ENCODE measurements around the gene ARID3B. TPM values are rescaled to one million over a fixed set of nuclear protein-coding genes. Genes with fewer than 3 reads are reported as not detected.

Gene ARID3B
- total RNA-seq, 1 donor from 2014 or later: 154 TPM

GRCh38 chr15:74565381-74566085, 24.5 kb downstream of the ARID3B start:
- Mint-ChIP-seq H3K27me3 (ENCODE audit: unreplicated experiment) (no peaks in the 10 kb centered on the region), H3K4me3 (ENCODE audit: unreplicated experiment) (peak overlapping the region; percentile 59), H3K36me3 (ENCODE audit: unreplicated experiment) (no peaks in the 10 kb centered on the region), H3K9me3 (ENCODE audit: unreplicated experiment) (peaks cover 2% of the 10 kb centered on the region), H3K27ac (ENCODE audit: unreplicated experiment) (peak overlapping the region; percentile 9), H3K4me1 (ENCODE audit: low read depth, unreplicated experiment) (peaks cover 47% of the 10 kb centered on the region)
- no peak for DNase-seq
- no peak for TF ChIP-seq CTCF (IDR thresholded peaks at IDR 0.05; ENCODE audit: partially characterized antibody, unreplicated experiment)

- peaks cover 57% of the 10 kb centered on the region for H3K4me1 Mint-ChIP-seq (ENCODE audit: low read depth, unreplicated experiment)
- no peaks in the 10 kb centered on the region for H3K36me3 Mint-ChIP-seq (ENCODE audit: unreplicated experiment)
Observed at GRCh38 chr15:74568594-74568993, 27.6 kb downstream of the ARID3B start.

GRCh38 chr15:74569731-74570070, 28.7 kb downstream of the ARID3B start:
- TF ChIP-seq CTCF (IDR thresholded peaks at IDR 0.05; ENCODE audit: partially characterized antibody, unreplicated experiment): no peak
- Mint-ChIP-seq H3K4me3 (ENCODE audit: unreplicated experiment) (no peak overlapping the region), H3K27ac (ENCODE audit: unreplicated experiment) (peak overlapping the region; percentile 52)

More at GRCh38 chr15:74568594-74568993, 27.6 kb downstream of the ARID3B start:
- Mint-ChIP-seq H3K27me3 (ENCODE audit: unreplicated experiment) (no peaks in the 10 kb centered on the region), H3K4me3 (ENCODE audit: unreplicated experiment) (peak overlapping the region; percentile 10), H3K27ac (ENCODE audit: unreplicated experiment) (peak overlapping the region; percentile 84), H3K9me3 (ENCODE audit: unreplicated experiment) (peaks cover 7% of the 10 kb centered on the region)
- no peak for TF ChIP-seq CTCF (IDR thresholded peaks at IDR 0.05; ENCODE audit: partially characterized antibody, unreplicated experiment)
- DNase-seq: no peak

GRCh38 chr15:74571191-74571590, 30.2 kb downstream of the ARID3B start:
- Mint-ChIP-seq H3K27me3 (ENCODE audit: unreplicated experiment) (peaks cover 5% of the 10 kb centered on the region), H3K36me3 (ENCODE audit: unreplicated experiment) (peaks cover 9% of the 10 kb centered on the region), H3K27ac (ENCODE audit: unreplicated experiment) (peak overlapping the region; percentile 96), H3K4me3 (ENCODE audit: unreplicated experiment) (peak overlapping the region; percentile 78), H3K4me1 (ENCODE audit: low read depth, unreplicated experiment) (peaks cover 64% of the 10 kb centered on the region), H3K9me3 (ENCODE audit: unreplicated experiment) (peaks cover 19% of the 10 kb centered on the region)
- DNase-seq: no peak
- no peak for TF ChIP-seq CTCF (IDR thresholded peaks at IDR 0.05; ENCODE audit: partially characterized antibody, unreplicated experiment)

More at GRCh38 chr15:74569731-74570070, 28.7 kb downstream of the ARID3B start:
- H3K27me3 Mint-ChIP-seq (ENCODE audit: unreplicated experiment): no peaks in the 10 kb centered on the region
- peaks cover 9% of the 10 kb centered on the region for H3K36me3 Mint-ChIP-seq (ENCODE audit: unreplicated experiment)
- H3K9me3 Mint-ChIP-seq (ENCODE audit: unreplicated experiment): peaks cover 10% of the 10 kb centered on the region
- DNase-seq: no peak
- peaks cover 61% of the 10 kb centered on the region for H3K4me1 Mint-ChIP-seq (ENCODE audit: low read depth, unreplicated experiment)

- DNase-seq: no peak
- Mint-ChIP-seq H3K4me1 (ENCODE audit: low read depth, unreplicated experiment) (peaks cover 48% of the 10 kb centered on the region), H3K4me3 (ENCODE audit: unreplicated experiment) (peak overlapping the region; percentile 66), H3K36me3 (ENCODE audit: unreplicated experiment) (peaks cover 9% of the 10 kb centered on the region), H3K27me3 (ENCODE audit: unreplicated experiment) (peaks cover 9% of the 10 kb centered on the region), H3K9me3 (ENCODE audit: unreplicated experiment) (peaks cover 21% of the 10 kb centered on the region), H3K27ac (ENCODE audit: unreplicated experiment) (peak overlapping the region; percentile 94)
- TF ChIP-seq CTCF (IDR thresholded peaks at IDR 0.05; ENCODE audit: partially characterized antibody, unreplicated experiment): no peak
Observed at GRCh38 chr15:74573987-74574386, 33.0 kb downstream of the ARID3B start.
